Activated T-helper 1 cell treated with Interleukin-2 at 50 U/mL for 16 hours (primary cell): ENCODE measurements around the gene CEACAM5.
"Not testable (repeated sequence)": the region's sequence is repeated elsewhere in the genome, so short reads cannot be mapped to it uniquely, and the experiment has no call there.

ENCODE experiments used
- DNase-seq: peaks from one replicate; pipeline ENCODE4 v3.0.0-alpha.2; 2020; ENCODE audit warnings: low read depth

CEACAM5 gene

GRCh38 chr19:41740415-41741243 is 32.2 kb downstream of the CEACAM5 start:
- no peak for DNase-seq

GRCh38 chr19:41741244-41741554 is 32.8 kb downstream of the CEACAM5 start:
- DNase-seq = no peak

DNA sequence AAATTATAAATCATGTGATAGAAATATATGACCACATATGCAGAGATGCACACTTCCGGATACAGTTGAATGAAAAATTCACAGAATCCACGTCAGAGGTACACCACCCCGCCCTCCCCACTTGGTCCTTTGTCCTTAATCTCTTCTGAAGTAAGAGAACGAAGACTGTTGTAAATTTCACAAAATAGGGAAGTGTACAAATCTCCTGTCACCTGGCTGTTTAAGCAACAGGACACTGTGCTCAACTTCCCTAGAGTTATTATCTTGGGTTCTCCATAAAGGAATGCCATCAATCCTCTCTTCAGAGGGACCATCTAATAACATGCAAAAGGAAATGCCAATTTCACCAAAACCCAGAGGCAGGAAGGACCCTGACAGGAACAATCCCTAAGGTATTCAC is 36.4 kb downstream of the CEACAM5 start:
- no peak for DNase-seq

- no peak for DNase-seq
Observed at GRCh38 chr19:41745756-41746155, 37.3 kb downstream of the CEACAM5 start.

GRCh38 chr19:41746593-41747227 is 38.3 kb downstream of the CEACAM5 start:
- DNase-seq = no peak

- DNase-seq = no peak
Observed at GRCh38 chr19:41748012-41748411, 39.6 kb downstream of the CEACAM5 start.

GRCh38 chr19:41750248-41751134 is 42.1 kb downstream of the CEACAM5 start:
- DNase-seq = not testable (repeated sequence)

GRCh38 chr19:41753159-41753558 is 44.7 kb downstream of the CEACAM5 start:
- peak; percentile 58 for DNase-seq

DNA sequence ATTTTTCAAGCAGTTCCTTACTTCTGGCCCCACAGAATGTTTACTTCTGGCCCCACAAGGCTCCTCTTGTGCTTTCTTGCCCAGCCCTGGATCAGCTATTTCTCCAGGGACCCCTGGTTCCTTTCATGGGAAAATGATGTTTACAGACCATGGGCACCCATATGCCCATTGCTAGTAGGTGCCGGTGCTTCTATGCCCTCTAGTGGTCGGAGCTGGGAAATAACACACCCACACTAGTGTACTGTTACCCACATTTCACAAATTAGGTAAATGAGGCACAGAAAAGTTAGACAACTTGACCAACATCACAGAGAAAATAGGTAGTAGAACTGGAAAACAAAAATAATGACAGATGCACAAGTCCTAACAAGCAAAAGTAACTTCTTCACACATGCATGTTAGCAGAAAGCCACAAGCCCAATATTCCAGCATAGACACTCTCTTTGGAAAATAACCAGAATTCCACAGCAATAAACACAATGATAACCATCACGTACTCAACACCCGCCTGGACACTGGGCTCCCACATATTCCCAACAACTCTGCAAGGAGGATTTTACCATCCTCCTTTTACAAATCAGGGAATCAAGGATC is 45.6 kb downstream of the CEACAM5 start:
- peak; percentile 45 for DNase-seq

- DNase-seq = no peak
Observed at GRCh38 chr19:41755328-41755913, 47.0 kb downstream of the CEACAM5 start, which contains the start of gene CEACAM6. CEACAM6 (plus strand) TSS chr19:41755530; CDS start chr19:41755639, 109 bp downstream.

DNA sequence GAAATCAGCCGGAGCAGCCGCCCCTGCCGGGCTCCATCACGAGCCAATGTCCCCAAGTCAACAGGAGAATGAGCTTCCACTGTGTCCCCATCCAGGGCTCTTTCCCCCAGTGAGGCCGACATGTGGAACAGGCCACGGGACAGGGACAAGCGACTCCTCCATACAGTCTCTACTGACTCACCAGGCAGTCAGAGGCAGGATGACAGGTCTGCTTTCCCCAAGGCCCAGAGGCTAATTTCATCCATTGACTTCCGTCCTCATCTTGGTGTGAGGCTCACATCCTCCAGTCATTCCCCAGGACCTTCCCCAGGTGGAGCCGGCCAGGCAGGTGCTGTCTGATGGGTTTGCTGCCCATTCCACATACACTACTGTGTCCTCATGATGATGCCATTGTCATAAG is 50.4 kb downstream of the CEACAM5 start:
- no peak for DNase-seq

GRCh38 chr19:41767115-41767514 is 58.7 kb downstream of the CEACAM5 start:
- no peak for DNase-seq

DNA sequence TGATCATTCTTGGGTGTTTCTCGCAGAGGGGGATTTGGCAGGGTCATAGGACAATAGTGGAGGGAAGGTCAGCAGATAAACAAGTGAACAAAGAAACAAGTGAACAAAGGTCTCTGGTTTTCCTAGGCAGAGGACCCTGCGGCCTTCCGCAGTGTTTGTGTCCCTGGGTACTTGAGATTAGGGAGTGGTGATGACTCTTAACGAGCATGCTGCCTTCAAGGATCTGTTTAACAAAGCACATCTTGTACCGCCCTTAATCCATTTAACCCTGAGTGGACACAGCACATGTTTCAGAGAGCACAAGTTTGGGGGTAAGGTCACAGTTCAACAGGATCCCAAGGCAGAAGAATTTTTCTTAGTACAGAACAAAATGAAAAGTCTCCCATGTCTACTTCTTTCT is 59.7 kb downstream of the CEACAM5 start:
- DNase-seq = not testable (repeated sequence)

DNA sequence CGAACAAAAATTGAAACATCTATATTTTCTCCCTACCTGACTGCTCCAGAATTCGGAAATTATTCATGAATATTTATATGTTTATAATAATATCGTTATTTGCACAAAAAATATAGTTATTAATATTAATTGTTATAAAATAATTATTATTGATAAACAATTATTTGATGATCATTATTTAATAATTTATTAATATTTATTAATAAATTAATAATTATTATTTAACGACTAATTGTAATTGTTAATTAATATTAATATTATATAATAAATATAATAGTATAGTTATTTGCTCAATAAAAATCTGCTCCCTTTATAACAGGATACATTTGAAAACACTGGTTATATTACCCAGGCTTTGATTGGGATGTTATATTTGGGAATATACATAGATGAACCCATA is 61.2 kb downstream of the CEACAM5 start:
- DNase-seq = no peak

- no peak for DNase-seq
Observed at GRCh38 chr19:41771410-41771809, 63.0 kb downstream of the CEACAM5 start.

DNA sequence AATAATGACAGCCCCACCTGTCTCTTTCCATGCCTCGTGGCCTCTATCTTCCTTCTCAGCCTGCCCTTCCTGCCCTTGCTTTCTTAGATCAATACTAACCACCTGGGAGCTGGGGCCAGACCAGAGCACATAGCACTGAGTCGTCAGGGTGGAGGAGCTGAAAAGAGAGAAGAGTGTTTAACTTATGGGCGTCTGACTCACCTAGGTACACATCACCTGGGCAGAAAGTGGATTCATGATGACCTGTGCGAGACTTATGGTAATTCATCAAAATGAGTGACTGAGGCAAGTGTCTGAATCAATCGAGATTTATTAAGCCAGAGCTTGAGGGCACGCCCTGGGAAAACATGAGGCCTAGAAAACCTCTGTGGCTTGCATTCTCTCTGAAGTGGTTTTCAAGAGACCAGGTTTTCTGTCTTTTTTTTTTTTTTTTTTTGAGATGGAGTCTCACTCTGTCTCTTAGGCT is 66.1 kb downstream of the CEACAM5 start:
- DNase-seq = peak; percentile 20

DNA sequence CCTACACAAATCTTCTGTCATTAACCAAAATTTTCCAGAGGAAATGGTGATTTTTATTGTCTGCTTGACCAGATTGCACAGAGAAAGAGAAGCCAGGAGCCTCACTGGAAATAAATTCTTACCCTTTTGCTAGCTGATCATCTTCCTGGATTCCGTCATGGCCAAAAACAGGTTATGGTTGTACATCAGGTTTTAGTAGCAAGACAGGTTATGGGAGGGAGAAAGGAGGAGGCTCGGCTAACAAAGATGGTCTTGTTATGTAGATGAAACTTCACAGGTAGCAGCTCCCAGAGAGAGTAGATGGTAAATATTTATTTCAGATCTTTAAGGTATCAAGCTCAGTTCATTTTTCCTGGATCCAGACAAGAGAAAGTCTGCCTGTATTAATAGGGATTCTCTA is 68.3 kb downstream of the CEACAM5 start:
- no peak for DNase-seq
